Gastroesophageal sphincter (tissue), 4 donors: Measurements from ENCODE around the gene PPP2R3A. TPM values are rescaled to one million over a fixed set of nuclear protein-coding genes. Genes with fewer than 3 reads are reported as not detected.
"Not testable (repeated sequence)": the region's sequence is repeated elsewhere in the genome, so short reads cannot be mapped to it uniquely, and the experiment has no call there.

Experiments
- ATAC-seq: fragments of 150-250 bp; one replicate; pipeline ENCODE4 v1.9.1; 2016; ENCODE audit warnings: mild to moderate bottlenecking, moderate library complexity
- H3K27ac ChIP-seq, 4 donors: fragments of 200-600 bp; sonication (generic) in 3 of 4; 1 replicate in 3 of 4; 2 replicates in 1 of 4; pipeline ENCODE4 v1.5.1; 2016 to 2019
- H3K27me3 ChIP-seq: fragments of 200-600 bp; sonication (generic); one replicate; pipeline ENCODE4 v1.5.1; 2019
- H3K36me3 ChIP-seq, 2 donors: fragments of 200-600 bp; sonication (generic); one replicate each; pipeline ENCODE4 v1.5.1; 2019; ENCODE audit warnings: control low read depth in 1 of 2
- H3K4me1 ChIP-seq, 3 donors: fragments of 200-600 bp; sonication (generic); 1 replicate in 2 of 3; 2 replicates in 1 of 3; pipeline ENCODE4 v1.5.1; 2016 to 2019; ENCODE audit warnings: control low read depth in 2 of 3
- H3K4me3 ChIP-seq, 2 donors: fragments of 200-600 bp; sonication (generic); one replicate each; pipeline ENCODE4 v1.5.1; 2019; ENCODE audit warnings: mild to moderate bottlenecking in 1 of 2, moderate library complexity in 1 of 2
- H3K9me3 ChIP-seq, 3 donors: fragments of 200-600 bp; sonication (generic); one replicate each; pipeline ENCODE4 v1.5.1; 2017 to 2019; ENCODE audit warnings: control low read depth in 2 of 3
- EP300 ChIP-seq: sonication (generic); formaldehyde crosslinking; IDR thresholded peaks from one replicate; pipeline ENCODE4 v1.6.1; 2017; ENCODE audit warnings: antibody characterized with exemption, mild to moderate bottlenecking
- POLR2A ChIP-seq, 2 donors: fragments of 450-650 bp; IDR thresholded peaks; one replicate each; pipeline ENCODE4 v1.6.1; 2017; ENCODE audit warnings: antibody characterized with exemption in 2 of 2, mild to moderate bottlenecking in 2 of 2, moderate library complexity in 1 of 2
- POLR2AphosphoS5 ChIP-seq: sonication (generic); formaldehyde crosslinking; IDR thresholded peaks from one replicate; pipeline ENCODE4 v1.6.1; 2017; ENCODE audit warnings: antibody characterized with exemption
- WGBS, 2 donors: methylation state at CpG; one replicate each; pipeline ENCODE4 v1.1.5; 2018; ENCODE audit warnings: low coverage in 1 of 2; 5-methylcytosine and 5-hydroxymethylcytosine counted together
- total RNA-seq, 4 donors: library from RNA; depleted of rRNA; stranded (reverse); fragments of >200 nt; gene quantifications; one replicate each; pipeline ENCODE4 v1.1.0, GENCODE V29; 2016
- TF ChIP-seq, protein P1 (sequence below), 4 experiments: fragments of 200-600 bp in 2 of 4; fragments of 450-650 bp in 2 of 4; sonication (generic) in 1 of 4; IDR thresholded peaks; one replicate each; pipeline ENCODE4 v1.5.1; 2017 to 2019; ENCODE audit warnings: antibody characterized with exemption in 4 of 4, mild to moderate bottlenecking in 2 of 4, moderate library complexity in 2 of 4

PPP2R3A gene
- total RNA-seq, 4 donors from 2014 or later, result 22.5 to 31.8 (median 27.8) TPM

GRCh38 chr3:136162322-136162721 is 196.8 kb downstream of the PPP2R3A start:
- no peaks in the 10 kb centered on the region for H3K27me3 ChIP-seq
- no peaks in the 10 kb centered on the region for H3K36me3 ChIP-seq
- WGBS, 2 donors, result 83 to 84% methylated on average over 7 of the region's 7 CpGs
- H3K4me3 ChIP-seq, result no peak overlapping the region
- no peak for ATAC-seq
- TF ChIP-seq POLR2AphosphoS5 (no peak), POLR2A (IDR thresholded peaks at IDR 0.05) (no peak), EP300 (no peak)
- TF ChIP-seq, protein P1, sequence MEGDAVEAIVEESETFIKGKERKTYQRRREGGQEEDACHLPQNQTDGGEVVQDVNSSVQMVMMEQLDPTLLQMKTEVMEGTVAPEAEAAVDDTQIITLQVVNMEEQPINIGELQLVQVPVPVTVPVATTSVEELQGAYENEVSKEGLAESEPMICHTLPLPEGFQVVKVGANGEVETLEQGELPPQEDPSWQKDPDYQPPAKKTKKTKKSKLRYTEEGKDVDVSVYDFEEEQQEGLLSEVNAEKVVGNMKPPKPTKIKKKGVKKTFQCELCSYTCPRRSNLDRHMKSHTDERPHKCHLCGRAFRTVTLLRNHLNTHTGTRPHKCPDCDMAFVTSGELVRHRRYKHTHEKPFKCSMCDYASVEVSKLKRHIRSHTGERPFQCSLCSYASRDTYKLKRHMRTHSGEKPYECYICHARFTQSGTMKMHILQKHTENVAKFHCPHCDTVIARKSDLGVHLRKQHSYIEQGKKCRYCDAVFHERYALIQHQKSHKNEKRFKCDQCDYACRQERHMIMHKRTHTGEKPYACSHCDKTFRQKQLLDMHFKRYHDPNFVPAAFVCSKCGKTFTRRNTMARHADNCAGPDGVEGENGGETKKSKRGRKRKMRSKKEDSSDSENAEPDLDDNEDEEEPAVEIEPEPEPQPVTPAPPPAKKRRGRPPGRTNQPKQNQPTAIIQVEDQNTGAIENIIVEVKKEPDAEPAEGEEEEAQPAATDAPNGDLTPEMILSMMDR (IDR thresholded peaks at IDR 0.05), result no peak
- H3K9me3 ChIP-seq, result no peaks in the 10 kb centered on the region
- H3K4me1 ChIP-seq, result peaks cover 0 to 68% (median 0%) of the 10 kb centered on the region in 3 donors
- no peak overlapping the region for H3K27ac ChIP-seq

GRCh38 chr3:136163607-136164006 is 198.1 kb downstream of the PPP2R3A start:
- not testable (repeated sequence) for H3K4me3 ChIP-seq, H3K36me3 ChIP-seq, H3K9me3 ChIP-seq, H3K27ac ChIP-seq, H3K27me3 ChIP-seq, ATAC-seq
- H3K4me1 ChIP-seq, result peaks cover 0 to 62% (median 0%) of the 10 kb centered on the region in 3 donors

DNA sequence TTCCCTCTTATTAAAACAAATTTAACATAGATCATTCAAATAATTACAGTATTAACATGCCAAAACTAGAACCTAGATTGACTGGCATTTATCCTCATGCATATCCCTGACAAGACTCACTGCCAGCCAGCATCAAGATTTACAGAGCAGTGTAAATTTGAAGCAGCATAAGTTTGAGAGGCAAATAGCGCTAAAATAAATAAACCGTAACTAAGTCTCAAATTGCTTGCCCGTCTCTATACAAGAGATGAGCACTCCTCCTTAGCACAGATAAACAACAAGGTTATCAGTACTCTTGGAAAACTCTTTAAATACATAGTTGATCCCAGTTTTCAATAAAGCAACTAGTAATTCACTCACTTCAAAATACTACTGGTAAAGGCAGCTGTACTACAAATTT is 201.0 kb downstream of the PPP2R3A start:
- H3K27ac ChIP-seq, result no peak overlapping the region
- peaks cover 0 to 74% (median 8%) of the 10 kb centered on the region in 3 donors for H3K4me1 ChIP-seq
- 50 to 56% methylated on average over 3 of the region's 3 CpGs for WGBS, 2 donors
- TF ChIP-seq, protein P1 (IDR thresholded peaks at IDR 0.05), result no peak
- TF ChIP-seq EP300 (no peak), POLR2AphosphoS5 (no peak), POLR2A (IDR thresholded peaks at IDR 0.05) (no peak)
- ATAC-seq, result no peak
- no peaks in the 10 kb centered on the region for H3K36me3 ChIP-seq
- H3K4me3 ChIP-seq, result no peak overlapping the region
- H3K27me3 ChIP-seq, result no peaks in the 10 kb centered on the region
- no peaks in the 10 kb centered on the region for H3K9me3 ChIP-seq

GRCh38 chr3:136168236-136168635 is 202.7 kb downstream of the PPP2R3A start:
- not testable (repeated sequence) for H3K36me3 ChIP-seq, H3K27me3 ChIP-seq, H3K9me3 ChIP-seq, H3K27ac ChIP-seq, H3K4me3 ChIP-seq, ATAC-seq
- peaks cover 0 to 75% (median 11%) of the 10 kb centered on the region in 3 donors for H3K4me1 ChIP-seq
- WGBS, 2 donors, result 87 to 98% methylated on average over 4 of the region's 4 CpGs

DNA sequence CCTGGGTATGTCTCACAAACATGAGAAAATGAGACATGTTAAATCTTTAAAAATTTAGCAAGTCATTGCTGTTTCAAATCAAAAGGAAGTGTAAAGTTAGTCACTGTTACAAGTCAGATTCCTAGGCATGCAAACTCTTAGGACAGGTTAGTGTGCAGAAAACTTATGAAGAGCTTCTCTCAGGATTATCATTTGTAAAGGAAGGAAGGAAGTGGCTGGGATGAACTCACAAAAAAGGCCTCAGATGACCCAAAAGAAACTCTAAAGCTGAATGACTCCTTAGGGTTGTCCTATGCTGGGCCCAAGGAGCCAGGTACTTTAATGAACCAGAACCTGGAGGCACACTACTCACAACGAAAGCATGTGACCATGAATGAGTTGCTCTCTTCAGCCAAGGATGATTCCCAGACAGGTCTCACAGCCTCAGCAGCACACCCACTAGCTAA is 205.6 kb downstream of the PPP2R3A start:
- TF ChIP-seq, protein P1 (IDR thresholded peaks at IDR 0.05), result no peak
- TF ChIP-seq POLR2AphosphoS5 (no peak), POLR2A (IDR thresholded peaks at IDR 0.05) (no peak), EP300 (no peak)
- WGBS, 2 donors, result 43 to 63% methylated on average over 1 of the region's 1 CpG
- Histone ChIP-seq H3K9me3 (no peaks in the 10 kb centered on the region), H3K36me3 (no peaks in the 10 kb centered on the region), H3K27me3 (no peaks in the 10 kb centered on the region), H3K27ac (no peak overlapping the region), H3K4me1 (peaks cover 0 to 75% (median 22%) of the 10 kb centered on the region in 3 donors), H3K4me3 (no peak overlapping the region)
- ATAC-seq, result no peak

- Histone ChIP-seq H3K27ac (no peak overlapping the region), H3K4me1 (peaks cover 0 to 90% (median 25%) of the 10 kb centered on the region in 3 donors), H3K9me3 (no peaks in the 10 kb centered on the region), H3K36me3 (no peaks in the 10 kb centered on the region), H3K27me3 (no peaks in the 10 kb centered on the region), H3K4me3 (no peak overlapping the region)
- ATAC-seq, result no peak
- TF ChIP-seq, protein P1 (IDR thresholded peaks at IDR 0.05), result no peak
- TF ChIP-seq EP300 (no peak), POLR2AphosphoS5 (no peak), POLR2A (IDR thresholded peaks at IDR 0.05) (no peak)
Observed at GRCh38 chr3:136173939-136174490, 208.5 kb downstream of the PPP2R3A start.
